ENCODE measurements around the gene KRTAP23-1. TPM values are rescaled to one million over a fixed set of nuclear protein-coding genes. Genes with fewer than 3 reads are reported as not detected.

KRTAP23-1 gene
- total RNA-seq, 1 experiment from 2014 or later: not detected

- H3K27ac ChIP-seq: no peak overlapping the region
- H3K36me3 ChIP-seq: no peaks in the 10 kb centered on the region
- no peaks in the 10 kb centered on the region for H3K27me3 ChIP-seq
- H3K4me3 ChIP-seq: no peak overlapping the region
- H3K4me1 ChIP-seq: no peaks in the 10 kb centered on the region
- no peaks in the 10 kb centered on the region for H3K9me3 ChIP-seq (replicated peaks)
- DNase-seq: no peak
Measured at GRCh38 chr21:30336596-30336995, 11.8 kb downstream of the KRTAP23-1 start.

- DNase-seq: no peak
- no peak overlapping the region for H3K4me3 ChIP-seq
- H3K27ac ChIP-seq: no peak overlapping the region
- H3K27me3 ChIP-seq: no peaks in the 10 kb centered on the region
- no peaks in the 10 kb centered on the region for H3K36me3 ChIP-seq
- no peaks in the 10 kb centered on the region for H3K4me1 ChIP-seq
- H3K9me3 ChIP-seq (replicated peaks): no peaks in the 10 kb centered on the region
Measured at GRCh38 chr21:30333736-30334135, 14.7 kb downstream of the KRTAP23-1 start.

GRCh38 chr21:30332681-30333080 lies 15.7 kb downstream of the KRTAP23-1 start:
- no peaks in the 10 kb centered on the region for H3K4me1 ChIP-seq
- H3K27me3 ChIP-seq: no peaks in the 10 kb centered on the region
- no peak overlapping the region for H3K27ac ChIP-seq
- H3K9me3 ChIP-seq (replicated peaks): no peaks in the 10 kb centered on the region
- no peaks in the 10 kb centered on the region for H3K36me3 ChIP-seq
- no peak for DNase-seq
- no peak overlapping the region for H3K4me3 ChIP-seq

- Histone ChIP-seq H3K27me3 (no peaks in the 10 kb centered on the region), H3K27ac (no peak overlapping the region), H3K9me3 (replicated peaks) (no peaks in the 10 kb centered on the region), H3K4me1 (no peaks in the 10 kb centered on the region), H3K4me3 (no peak overlapping the region), H3K36me3 (no peaks in the 10 kb centered on the region)
- DNase-seq: no peak
Measured at GRCh38 chr21:30329203-30329875, 19.1 kb downstream of the KRTAP23-1 start.

- Histone ChIP-seq H3K4me3 (no peak overlapping the region), H3K27ac (no peak overlapping the region), H3K27me3 (no peaks in the 10 kb centered on the region), H3K36me3 (no peaks in the 10 kb centered on the region), H3K4me1 (no peaks in the 10 kb centered on the region), H3K9me3 (replicated peaks) (no peaks in the 10 kb centered on the region)
- DNase-seq: no peak
Measured at GRCh38 chr21:30326390-30326789, 22.0 kb downstream of the KRTAP23-1 start.

- Histone ChIP-seq H3K9me3 (replicated peaks) (no peaks in the 10 kb centered on the region), H3K27me3 (no peaks in the 10 kb centered on the region), H3K36me3 (no peaks in the 10 kb centered on the region), H3K4me1 (no peaks in the 10 kb centered on the region), H3K27ac (no peak within 1 kb of the TSS), H3K4me3 (no peak within 1 kb of the TSS)
- no peak for DNase-seq
Measured at GRCh38 chr21:30320215-30320614, 28.2 kb downstream of the KRTAP23-1 start, which contains the start of gene KRTAP26-1. Gene KRTAP26-1 (minus strand): TSS chr21:30320315. CDS start chr21:30320035, 280 bp downstream.

GRCh38 chr21:30315701-30316100 lies 32.7 kb downstream of the KRTAP23-1 start:
- Histone ChIP-seq H3K4me1 (no peaks in the 10 kb centered on the region), H3K9me3 (replicated peaks) (no peaks in the 10 kb centered on the region), H3K27me3 (no peaks in the 10 kb centered on the region), H3K4me3 (no peak overlapping the region), H3K27ac (no peak overlapping the region), H3K36me3 (no peaks in the 10 kb centered on the region)
- DNase-seq: no peak

GRCh38 chr21:30306884-30307283 lies 41.5 kb downstream of the KRTAP23-1 start:
- DNase-seq: peak in 1 of 2 experiments; percentile 9
- H3K9me3 ChIP-seq (replicated peaks): no peaks in the 10 kb centered on the region
- H3K4me3 ChIP-seq: no peak overlapping the region
- H3K27me3 ChIP-seq: no peaks in the 10 kb centered on the region
- H3K36me3 ChIP-seq: no peaks in the 10 kb centered on the region
- no peak overlapping the region for H3K27ac ChIP-seq
- H3K4me1 ChIP-seq: no peaks in the 10 kb centered on the region

GRCh38 chr21:30305136-30305535 lies 43.3 kb downstream of the KRTAP23-1 start:
- no peak overlapping the region for H3K4me3 ChIP-seq
- no peaks in the 10 kb centered on the region for H3K4me1 ChIP-seq
- H3K27me3 ChIP-seq: no peaks in the 10 kb centered on the region
- H3K9me3 ChIP-seq (replicated peaks): no peaks in the 10 kb centered on the region
- DNase-seq: no peak
- no peak overlapping the region for H3K27ac ChIP-seq
- H3K36me3 ChIP-seq: no peaks in the 10 kb centered on the region

Other genes starting within 250 kb of the KRTAP23-1 start
- gene CLDN17, start 181.8 kb downstream of the KRTAP23-1 start, total RNA-seq (2014; rRNA removed; shearing (Covaris generic)): not detected in 2 replicates
- not detected in 2 replicates for gene CLDN8, start 132.5 kb downstream of the KRTAP23-1 start, total RNA-seq (2014; rRNA removed; shearing (Covaris generic))
- not detected in 2 replicates for gene KRTAP24-1, start 65.7 kb downstream of the KRTAP23-1 start, total RNA-seq (2014; rRNA removed; shearing (Covaris generic))
- gene KRTAP25-1, start 59.1 kb downstream of the KRTAP23-1 start, total RNA-seq (2014; rRNA removed; shearing (Covaris generic)): not detected in 2 replicates
- gene KRTAP26-1, start 28.3 kb downstream of the KRTAP23-1 start, total RNA-seq (2014; rRNA removed; shearing (Covaris generic)): not detected in 2 replicates
- gene KRTAP27-1, start 10.9 kb downstream of the KRTAP23-1 start, total RNA-seq (2014; rRNA removed; shearing (Covaris generic)): not detected in 2 replicates
- not detected in 2 replicates for gene KRTAP13-2, start 23.7 kb upstream of the KRTAP23-1 start, total RNA-seq (2014; rRNA removed; shearing (Covaris generic))
- not detected in 2 replicates for gene KRTAP13-1, start 47.4 kb upstream of the KRTAP23-1 start, total RNA-seq (2014; rRNA removed; shearing (Covaris generic))
- not detected in 2 replicates for gene KRTAP13-3, start 77.3 kb upstream of the KRTAP23-1 start, total RNA-seq (2014; rRNA removed; shearing (Covaris generic))
- gene KRTAP13-4, start 81.6 kb upstream of the KRTAP23-1 start, total RNA-seq (2014; rRNA removed; shearing (Covaris generic)): not detected in 2 replicates
- gene KRTAP15-1, start 91.7 kb upstream of the KRTAP23-1 start, total RNA-seq (2014; rRNA removed; shearing (Covaris generic)): not detected in 2 replicates
- not detected in 2 replicates for gene KRTAP19-1, start 131.8 kb upstream of the KRTAP23-1 start, total RNA-seq (2014; rRNA removed; shearing (Covaris generic))
- not detected in 2 replicates for gene KRTAP19-2, start 138.8 kb upstream of the KRTAP23-1 start, total RNA-seq (2014; rRNA removed; shearing (Covaris generic))
- not detected in 2 replicates for gene KRTAP19-3, start 143.4 kb upstream of the KRTAP23-1 start, total RNA-seq (2014; rRNA removed; shearing (Covaris generic))
- gene KRTAP19-4, start 148.6 kb upstream of the KRTAP23-1 start, total RNA-seq (2014; rRNA removed; shearing (Covaris generic)): not detected in 2 replicates
- not detected in 2 replicates for gene KRTAP19-5, start 153.5 kb upstream of the KRTAP23-1 start, total RNA-seq (2014; rRNA removed; shearing (Covaris generic))
- gene KRTAP19-6, start 193.3 kb upstream of the KRTAP23-1 start, total RNA-seq (2014; rRNA removed; shearing (Covaris generic)): not detected in 2 replicates
- not detected in 2 replicates for gene KRTAP19-7, start 212.7 kb upstream of the KRTAP23-1 start, total RNA-seq (2014; rRNA removed; shearing (Covaris generic))
- gene KRTAP22-2, start 241.8 kb upstream of the KRTAP23-1 start, total RNA-seq (2014; rRNA removed; shearing (Covaris generic)): not detected in 2 replicates
- gene KRTAP6-3, start 243.8 kb upstream of the KRTAP23-1 start, total RNA-seq (2014; rRNA removed; shearing (Covaris generic)): not detected in 2 replicates